IMR-90 (cell line): ENCODE measurements around the gene NCKAP5L. TPM values are rescaled to one million over a fixed set of nuclear protein-coding genes. Genes with fewer than 3 reads are reported as not detected.

Experiments
- ATAC-seq: fragments of 200-7000 bp; cut with Tn5 transposase; 2 replicates; pipeline ENCODE4 v1.9.1; 2020; ENCODE audit warnings: low read depth, mild to moderate bottlenecking, moderate library complexity
- BruUV-seq: library from RNA; stranded (reverse); fragments of 400-500 nt; replicated peaks from 2 replicates; lab custom pipeline; 2021; lab: Mats Ljungman, UMichigan
- CTCF ChIA-PET: fragments of 300-600 bp; formaldehyde crosslinking; extraction: SDS; loops from one replicate; lab custom pipeline; 2021; ENCODE audit warnings: antibody characterized with exemption; lab: Yijun Ruan, JAX
- POLR2A ChIA-PET: fragments of 300-600 bp; sonication (Branson Sonifier 250); formaldehyde crosslinking; loops from one replicate; lab custom pipeline; 2022; ENCODE audit warnings: antibody characterized with exemption; ENCODE audit not compliant: unreplicated experiment; lab: Charles Lee
- DNase-seq: peaks from one replicate; pipeline ENCODE4 v3.0.0; 2013
- H2AFZ ChIP-seq: replicated peaks from 2 replicates; pipeline ENCODE3; 2013; ENCODE audit warnings: low read length, mild to moderate bottlenecking; ENCODE audit not compliant: poor library complexity
- H2AK5ac ChIP-seq: 2 replicates; pipeline ENCODE4 v1.6.1; 2013; ENCODE audit warnings: low read depth, low read length, inconsistent platforms
- H2AK9ac ChIP-seq: replicated peaks from 2 replicates; pipeline ENCODE3; 2013; ENCODE audit warnings: mild to moderate bottlenecking, low read depth, low read length, moderate library complexity; ENCODE audit not compliant: poor library complexity
- H2BK120ac ChIP-seq: 2 replicates; pipeline ENCODE4 v1.6.1; 2013; ENCODE audit warnings: low read depth, low read length, inconsistent platforms
- H2BK15ac ChIP-seq: 3 replicates; pipeline ENCODE4 v1.6.1; 2013; ENCODE audit warnings: low read depth, low read length, inconsistent platforms
- H2BK20ac ChIP-seq: 2 replicates; pipeline ENCODE4 v1.6.1; 2013; ENCODE audit warnings: low read depth, mild to moderate bottlenecking, inconsistent platforms, low read length, moderate library complexity
- H2BK5ac ChIP-seq: 2 replicates; pipeline ENCODE4 v1.6.1; 2013; ENCODE audit warnings: mild to moderate bottlenecking, low read depth, low read length, inconsistent platforms; ENCODE audit not compliant: poor library complexity, severe bottlenecking
- H3K14ac ChIP-seq: replicated peaks from 2 replicates; pipeline ENCODE4 v1.6.1; 2013; ENCODE audit warnings: low read depth, low read length, inconsistent platforms
- H3K18ac ChIP-seq: 2 replicates; pipeline ENCODE4 v1.6.1; 2013; ENCODE audit warnings: low read depth, low read length, control low read depth
- H3K23ac ChIP-seq: 2 replicates; pipeline ENCODE4 v1.6.1; 2013; ENCODE audit warnings: low read depth, low read length, inconsistent platforms
- H3K27ac ChIP-seq: 2 replicates; pipeline ENCODE4 v1.5.1; 2013; ENCODE audit warnings: mild to moderate bottlenecking, control low read depth, low read length; ENCODE audit not compliant: insufficient read depth
- H3K27me3 ChIP-seq: 2 replicates; pipeline ENCODE4 v1.6.1; 2013; ENCODE audit warnings: low read length; ENCODE audit not compliant: control insufficient read depth, insufficient read depth
- H3K36me3 ChIP-seq: 2 replicates; pipeline ENCODE4 v1.6.1; 2013; ENCODE audit warnings: low read length, mixed read lengths; ENCODE audit not compliant: control insufficient read depth, insufficient read depth
- H3K4ac ChIP-seq: 2 replicates; pipeline ENCODE4 v1.6.1; 2013; ENCODE audit warnings: low read depth, low read length, inconsistent platforms
- H3K4me1 ChIP-seq: 2 replicates; pipeline ENCODE4 v1.6.1; 2013; ENCODE audit warnings: low read length, mixed read lengths; ENCODE audit not compliant: control insufficient read depth, insufficient read depth
- H3K4me2 ChIP-seq: 2 replicates; pipeline ENCODE4 v1.6.1; 2013; ENCODE audit warnings: low read depth, mild to moderate bottlenecking, control low read depth, low read length, moderate library complexity
- H3K4me3 ChIP-seq: 2 replicates; pipeline ENCODE4 v1.5.1; 2013; ENCODE audit warnings: low read depth, mild to moderate bottlenecking, control low read depth, low read length, moderate library complexity; ENCODE audit not compliant: insufficient read depth
- H3K56ac ChIP-seq: 2 replicates; pipeline ENCODE4 v1.6.1; 2013; ENCODE audit warnings: low read length, inconsistent platforms; ENCODE audit not compliant: insufficient read depth; ENCODE audit errors: extremely low read depth
- H3K79me1 ChIP-seq, 2 experiments: 2 replicates each; pipeline ENCODE4 v1.6.1; 2013; ENCODE audit warnings: low read length in 2 of 2, inconsistent platforms in 1 of 2, low read depth in 1 of 2
- H3K9ac ChIP-seq: 2 replicates; pipeline ENCODE4 v1.6.1; 2013; ENCODE audit warnings: low read depth, low read length, control low read depth
- H3K9me1 ChIP-seq: 2 replicates; pipeline ENCODE4 v1.6.1; 2013; ENCODE audit warnings: low read length, inconsistent platforms; ENCODE audit not compliant: insufficient read depth
- H3K9me3 ChIP-seq: 2 replicates; pipeline ENCODE4 v1.6.1; 2013; ENCODE audit warnings: low read length; ENCODE audit not compliant: control insufficient read depth, insufficient read depth
- H4K20me1 ChIP-seq: 2 replicates; pipeline ENCODE4 v1.6.1; 2013; ENCODE audit warnings: low read length, inconsistent platforms; ENCODE audit not compliant: insufficient read depth
- H4K5ac ChIP-seq: 2 replicates; pipeline ENCODE4 v1.6.1; 2013; ENCODE audit warnings: mild to moderate bottlenecking, low read depth, low read length, control low read depth
- H4K8ac ChIP-seq, 2 experiments: 2 replicates each; pipeline ENCODE4 v1.6.1; 2013; ENCODE audit warnings: low read depth in 2 of 2, low read length in 2 of 2, control low read depth in 1 of 2, inconsistent platforms in 1 of 2
- H4K91ac ChIP-seq: 2 replicates; pipeline ENCODE4 v1.6.1; 2013; ENCODE audit warnings: low read depth, low read length, inconsistent platforms; ENCODE audit not compliant: insufficient read depth
- BHLHE40 ChIP-seq: fragments of 150-350 bp; IDR thresholded peaks from 2 replicates; pipeline ENCODE4 v1.6.1; 2016; ENCODE audit warnings: mild to moderate bottlenecking, low read depth, low read length
- CEBPB ChIP-seq: IDR thresholded peaks from 2 replicates; pipeline ENCODE4 v1.6.1; 2012; ENCODE audit warnings: low read depth, low read length, improper control_type of control experiment
- CHD1 ChIP-seq: IDR thresholded peaks from 2 replicates; pipeline ENCODE4 v1.6.1; 2012; ENCODE audit warnings: low read depth, low read length, improper control_type of control experiment
- CTCF ChIP-seq: conservative IDR thresholded peaks from 2 replicates; pipeline ENCODE4 v1.5.1; 2012; ENCODE audit warnings: mild to moderate bottlenecking, low read depth, low read length, improper control_type of control experiment
- MXI1 ChIP-seq: IDR thresholded peaks from 2 replicates; pipeline ENCODE4 v1.6.1; 2012; ENCODE audit warnings: low read depth, mild to moderate bottlenecking, low read length, moderate library complexity, borderline replicate concordance
- POLR2A ChIP-seq: IDR thresholded peaks from 2 replicates; pipeline ENCODE4 v1.6.1; 2012; ENCODE audit warnings: mild to moderate bottlenecking, low read depth, low read length
- RAD21 ChIP-seq: IDR thresholded peaks from 2 replicates; pipeline ENCODE4 v1.6.1; 2012; ENCODE audit warnings: low read length, improper control_type of control experiment
- RCOR1 ChIP-seq: IDR thresholded peaks from 2 replicates; pipeline ENCODE4 v1.6.1; 2012; ENCODE audit warnings: mild to moderate bottlenecking, low read length, improper control_type of control experiment; ENCODE audit not compliant: insufficient replicate concordance
- USF2 ChIP-seq: fragments of 150-350 bp; IDR thresholded peaks from 2 replicates; pipeline ENCODE4 v1.6.1; 2017; ENCODE audit warnings: mild to moderate bottlenecking, antibody characterized with exemption, low read length, low read depth
- WGBS, 2 experiments: methylation state at CpG; one replicate each; pipeline versions ENCODE4 v1.1.5 to v1.1.7; 2013; ENCODE audit warnings: missing lambda C conversion rate in 2 of 2; ENCODE audit not compliant: insufficient read length in 1 of 2; ENCODE audit errors: extremely low coverage in 2 of 2; 5-methylcytosine and 5-hydroxymethylcytosine counted together
- dilution Hi-C: fragments of 300-500 bp; cut with HindIII; formaldehyde crosslinking; loops from one replicate; pipeline ENCODE4 v1.14.3; 2018; ENCODE audit warnings: low sequenced_read_pairs; ENCODE audit not compliant: unreplicated experiment
- in situ Hi-C: fragments of 300-500 bp; cut with MboI; formaldehyde crosslinking; loops from 3 replicates; pipeline ENCODE4 v1.14.3; 2019; ENCODE audit warnings: low sequenced_read_pairs, inconsistent platforms, mixed read lengths
- intact Hi-C: fragments of 100-400 bp; cut with micrococcal nuclease; formaldehyde crosslinking; loops from 2 replicates; pipeline ENCODE4 v1.10.0; 2022
- polyA plus RNA-seq, 3 experiments: library from polyadenylated mRNA; depleted of rRNA; stranded (reverse); fragments of >200 nt; gene quantifications; 2 replicates each; pipeline ENCODE4 v1.2.3, GENCODE V29; 2012; ENCODE audit warnings: low replicate concordance in 1 of 3
- total RNA-seq: library from RNA; depleted of rRNA; stranded (reverse); fragments of >200 nt; gene quantifications from 2 replicates; pipeline ENCODE4 v1.2.3, GENCODE V29; 2012
- TF ChIP-seq, protein P1 (sequence below): fragments of 150-350 bp; IDR thresholded peaks from 2 replicates; pipeline ENCODE4 v1.6.1; 2016; ENCODE audit warnings: low read depth, mild to moderate bottlenecking, low read length, moderate library complexity, borderline replicate concordance

Gene NCKAP5L
- total and polyA plus RNA-seq, 2 of the 4 experiments (the other 2 are of a cell fraction) = 6.1 to 14.4 TPM

DNA sequence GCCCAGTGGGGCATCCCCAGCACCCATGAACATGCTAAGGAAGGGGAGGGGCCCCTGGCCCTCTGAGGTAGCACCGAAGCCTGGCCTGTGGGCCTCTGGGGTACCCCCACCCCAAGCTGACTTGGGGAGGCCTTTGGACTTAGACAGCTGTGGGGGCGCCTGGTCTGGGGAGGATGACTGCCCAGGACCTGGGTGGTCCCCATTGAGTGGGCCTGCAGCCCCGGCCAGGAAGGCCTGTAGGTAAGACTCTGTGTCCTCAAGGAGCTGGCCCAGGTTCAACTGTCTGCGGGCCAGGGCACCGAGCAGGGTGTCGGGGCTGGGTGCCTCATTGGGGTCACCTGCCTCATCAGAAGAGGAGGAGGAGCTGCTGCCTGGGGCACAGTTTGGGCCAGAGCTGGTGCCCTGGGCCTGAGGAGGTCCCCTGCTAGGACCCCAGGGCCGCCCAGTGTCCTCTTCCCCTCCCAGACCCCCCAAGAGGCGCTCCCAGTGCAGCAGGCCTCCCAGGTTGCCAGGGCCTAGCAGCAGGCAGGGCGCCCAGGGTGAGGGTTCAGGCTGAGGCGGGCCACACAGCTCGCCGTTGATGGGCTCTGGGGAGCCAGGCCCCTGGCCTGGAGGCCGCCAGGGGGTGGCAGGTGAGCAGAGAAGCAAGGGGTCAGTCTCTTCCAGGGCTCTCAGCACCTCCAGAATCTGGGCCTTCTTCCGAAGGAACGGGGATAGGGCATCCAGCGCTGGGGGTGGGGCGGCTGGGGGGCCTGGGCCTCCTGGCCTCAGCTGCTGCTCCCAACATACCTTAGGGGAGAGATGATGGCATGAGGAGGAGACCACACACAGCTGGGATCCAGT, 31.4 kb downstream of the NCKAP5L start:
- Histone ChIP-seq H2AFZ (no peak overlapping the region), H3K14ac (no peak overlapping the region), H4K91ac (no peak overlapping the region), H3K4ac (no peak overlapping the region), H3K18ac (no peak overlapping the region), H3K27ac (no peak overlapping the region), H3K27me3 (no peaks in the 10 kb centered on the region), H4K8ac (no peak overlapping the region), H2BK20ac (no peak overlapping the region), H2BK120ac (no peak overlapping the region), H3K9me1 (no peaks in the 10 kb centered on the region; the same call in 1 of the 2 replicates), H3K56ac (no peak overlapping the region), H3K4me1 (no peaks in the 10 kb centered on the region), H3K4me3 (no peak overlapping the region), H3K9me3 (no peaks in the 10 kb centered on the region), H2AK5ac (no peak overlapping the region), H3K36me3 (peaks cover 77% of the 10 kb centered on the region), H2BK5ac (no peak overlapping the region), H3K9ac (no peak overlapping the region), H3K23ac (no peak overlapping the region), H2BK15ac (no peak overlapping the region), H3K4me2 (no peak overlapping the region), H3K79me1 (peaks cover 0 to 5% of the 10 kb centered on the region in 2 experiments; a peak in 1 of 4 replicates), H4K5ac (no peak overlapping the region), H4K20me1 (peaks cover 11% of the 10 kb centered on the region; the same call in 1 of the 2 replicates), H2AK9ac (no peak overlapping the region)
- intact Hi-C loops (no loop called here), dilution Hi-C loops (no loop called here), in situ Hi-C loops (no loop called here)
- no TSS peak for BruUV-seq
- ATAC-seq (no peak), DNase-seq (no peak)
- TF ChIP-seq CHD1 (no peak), MXI1 (no peak), POLR2A (no peak), CTCF (no peak), USF2 (no peak), RCOR1 (no peak), RAD21 (no peak), BHLHE40 (no peak), CEBPB (no peak)
- TF ChIP-seq, protein P1, sequence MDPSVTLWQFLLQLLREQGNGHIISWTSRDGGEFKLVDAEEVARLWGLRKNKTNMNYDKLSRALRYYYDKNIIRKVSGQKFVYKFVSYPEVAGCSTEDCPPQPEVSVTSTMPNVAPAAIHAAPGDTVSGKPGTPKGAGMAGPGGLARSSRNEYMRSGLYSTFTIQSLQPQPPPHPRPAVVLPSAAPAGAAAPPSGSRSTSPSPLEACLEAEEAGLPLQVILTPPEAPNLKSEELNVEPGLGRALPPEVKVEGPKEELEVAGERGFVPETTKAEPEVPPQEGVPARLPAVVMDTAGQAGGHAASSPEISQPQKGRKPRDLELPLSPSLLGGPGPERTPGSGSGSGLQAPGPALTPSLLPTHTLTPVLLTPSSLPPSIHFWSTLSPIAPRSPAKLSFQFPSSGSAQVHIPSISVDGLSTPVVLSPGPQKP = no peak
- POLR2A ChIA-PET = no interaction called here
- WGBS, 2 experiments = 80% methylated on average over 1 of the region's 17 CpGs; no CpG with 5 or more reads in 1 of the 2 experiments
- CTCF ChIA-PET = interaction anchor here (1.5 kb wide), 1 partner anchor 19 kb away, joined by 3 read pairs; no protein-coding TSS in a partner anchor
